Measurements from ENCODE around the gene MYO1C.
A peak's percentile ranks its signal among the peaks of the same experiment; 100 is the strongest.
"Not testable (repeated sequence)": the region's sequence is repeated elsewhere in the genome, so short reads cannot be mapped to it uniquely, and the experiment has no call there.

Gene MYO1C

DNA sequence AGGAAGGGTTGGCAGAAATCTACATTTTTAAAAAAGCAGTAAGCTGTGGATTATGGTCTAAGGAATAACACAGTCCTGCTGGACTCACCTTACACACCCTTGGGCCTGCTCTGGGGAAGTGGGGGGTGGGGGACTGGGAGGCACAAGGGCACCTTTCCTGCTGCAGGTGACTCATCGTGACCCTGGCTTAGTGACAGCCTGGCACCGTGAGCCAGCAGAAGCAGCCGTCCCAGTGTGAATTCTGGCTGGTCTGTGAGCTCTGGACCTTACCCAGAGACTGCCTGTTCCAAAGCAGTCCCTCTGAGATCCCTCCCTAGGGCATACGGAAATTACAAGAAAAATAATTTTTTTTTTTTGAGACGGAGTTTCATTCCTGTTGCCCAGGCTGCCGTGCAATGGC lies 32.3 kb downstream of the MYO1C start:
- DNase-seq = no peak

DNA sequence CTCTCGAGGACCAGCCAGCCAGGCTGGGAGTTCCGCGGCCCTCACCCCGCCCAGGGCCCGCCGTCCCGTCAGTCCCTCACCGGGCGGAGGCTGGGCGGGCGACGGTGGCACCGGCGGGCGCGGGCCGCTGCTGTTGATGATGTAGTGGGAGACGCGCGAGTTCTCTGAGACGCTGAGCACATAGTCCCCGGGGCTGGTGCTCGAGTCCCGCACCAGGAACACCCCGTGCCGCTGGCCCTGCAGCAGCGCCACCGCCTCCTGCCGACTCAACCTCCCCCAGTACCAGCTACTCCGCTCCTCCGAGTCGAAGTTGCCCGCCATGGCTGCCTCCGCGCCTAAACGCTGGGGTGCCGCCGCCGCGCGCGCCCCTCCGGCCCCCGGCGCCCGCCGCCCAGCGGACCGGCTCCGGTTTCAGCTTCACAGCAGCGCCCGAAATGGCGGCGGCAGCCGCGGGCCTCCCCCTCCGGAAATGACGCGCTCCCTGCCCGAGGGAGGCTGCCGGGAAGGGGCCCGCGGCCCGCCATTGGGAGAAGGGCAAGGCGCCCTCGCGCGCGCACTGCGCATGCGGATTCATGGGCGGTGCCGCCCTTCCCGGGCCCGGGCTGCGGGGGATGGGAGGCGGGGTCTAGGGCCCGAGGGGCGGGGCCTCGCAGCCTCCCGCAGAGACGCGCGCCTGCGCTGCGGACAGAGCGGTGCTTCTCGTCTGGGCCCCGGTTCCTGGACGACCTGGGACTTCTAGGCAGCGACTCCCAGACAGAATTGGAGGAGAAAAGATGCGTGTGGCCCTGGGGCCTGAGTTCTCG lies 36.5 kb downstream of the MYO1C start, which contains the start of gene CRK:
Gene CRK, minus strand, starts transcription at position 436 of the 803 bp plus-strand sequence. Its CDS starts 115 bp downstream, at position 321.
- peak; percentile 95 for DNase-seq

DNA sequence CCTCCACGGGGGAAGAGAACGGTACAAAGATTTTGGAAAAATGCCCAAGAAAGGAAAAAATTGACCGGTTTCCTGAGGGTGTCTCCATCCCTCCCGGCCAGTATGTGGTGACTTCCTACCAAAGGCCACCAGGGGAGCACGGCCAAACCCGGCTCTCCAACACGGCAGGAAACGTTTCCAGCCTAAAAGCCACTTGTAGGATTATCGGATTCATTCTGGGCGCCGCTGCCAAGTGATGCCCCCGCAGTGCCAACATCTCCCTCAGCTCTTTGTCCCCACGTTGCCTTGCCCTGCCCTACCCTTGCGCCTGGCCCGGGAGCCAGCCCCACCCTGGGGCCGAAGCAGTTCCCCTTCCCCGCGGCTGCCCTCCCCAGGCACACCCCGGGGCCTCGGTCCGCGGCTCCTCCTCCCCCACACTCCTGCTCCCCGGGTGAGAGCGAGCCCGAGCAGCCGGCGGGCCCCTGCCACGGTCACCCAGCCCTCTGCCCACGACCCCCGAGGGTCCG lies 37.1 kb downstream of the MYO1C start:
- DNase-seq = peak; percentile 68

DNA sequence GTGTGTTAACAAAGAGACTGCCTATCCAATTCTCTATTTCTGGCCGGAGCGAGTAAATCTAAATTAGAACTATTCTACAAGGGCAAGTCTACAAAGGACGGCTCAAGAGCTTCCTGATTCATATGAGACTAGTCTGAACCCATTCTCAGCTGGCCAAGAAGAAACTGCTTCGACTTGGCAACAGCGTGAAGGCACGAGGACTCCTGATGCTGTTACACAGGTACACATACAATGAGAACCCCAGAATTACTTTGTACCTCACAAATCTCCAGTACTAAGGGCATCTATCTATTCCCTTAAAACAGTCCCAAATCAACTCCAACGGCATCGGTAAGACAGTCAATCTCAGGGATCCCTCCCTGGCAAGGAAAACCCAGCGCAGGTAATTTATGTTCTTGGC lies 37.9 kb downstream of the MYO1C start:
- DNase-seq = no peak

DNA sequence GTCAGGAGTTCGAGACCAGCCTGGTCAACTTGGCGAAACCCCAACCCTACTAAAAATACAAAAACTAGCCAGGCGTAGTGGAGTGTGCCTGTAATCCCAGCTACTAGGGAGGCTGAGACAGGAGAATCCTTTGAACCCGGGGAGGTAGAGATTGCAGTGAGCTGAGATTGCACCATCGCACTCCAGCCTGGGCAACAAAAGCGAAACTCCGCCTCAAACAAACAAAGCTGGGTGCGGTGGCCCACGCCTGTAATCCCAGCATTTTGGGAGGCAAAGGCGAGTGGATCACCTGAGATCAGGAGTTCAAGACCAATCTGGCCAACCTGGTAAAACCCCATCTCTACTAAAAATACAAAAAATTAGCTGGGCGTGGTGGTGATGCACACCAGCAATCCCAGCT lies 38.8 kb downstream of the MYO1C start:
- DNase-seq = not testable (repeated sequence)

DNA sequence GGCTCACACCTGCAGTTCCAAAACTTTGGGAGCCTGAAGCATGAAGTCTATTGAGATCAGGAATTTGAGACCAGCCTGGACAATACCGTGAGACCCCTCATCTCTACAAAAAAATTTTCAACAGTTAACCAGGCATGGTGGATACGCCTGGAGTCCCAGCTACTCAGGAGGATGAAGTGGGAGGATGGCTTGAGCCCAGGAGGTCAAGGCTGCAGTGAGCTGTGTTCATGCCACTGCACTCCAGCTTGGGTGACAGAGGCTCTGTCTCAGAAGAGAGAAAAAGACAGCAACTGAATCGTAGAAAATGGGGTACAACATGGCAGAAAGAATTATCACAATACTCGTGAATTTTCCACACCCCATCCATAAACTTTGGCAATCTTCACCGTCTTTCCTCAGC lies 39.6 kb downstream of the MYO1C start:
- DNase-seq = no peak

- DNase-seq = not testable (repeated sequence)
These were observed 42.2 kb downstream of the MYO1C start for GRCh38 chr17:1450261-1450660.

GRCh38 chr17:1449412-1449967 lies 43.0 kb downstream of the MYO1C start:
- DNase-seq = no peak

DNA sequence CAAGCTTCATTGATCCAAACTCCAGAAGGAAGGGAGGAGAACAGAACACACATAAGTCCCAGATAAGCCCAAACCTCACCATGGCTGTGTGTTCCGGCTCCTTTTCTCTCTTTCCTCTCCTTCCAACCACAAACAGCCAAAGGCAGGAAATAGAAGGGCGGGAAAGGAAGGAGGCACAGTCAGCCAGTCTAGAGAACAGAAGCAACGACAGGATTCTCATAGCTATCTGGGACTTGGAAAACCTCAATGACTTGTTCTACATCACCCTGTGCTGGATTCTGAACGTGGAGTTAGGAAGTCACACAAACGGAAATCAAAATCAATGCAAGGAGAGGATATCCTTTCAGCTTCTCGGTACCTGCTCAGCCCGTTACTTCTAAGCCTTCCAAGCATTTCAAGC lies 45.4 kb downstream of the MYO1C start:
- DNase-seq = peak; percentile 46

- no peak for DNase-seq
These were observed 46.3 kb downstream of the MYO1C start for GRCh38 chr17:1446201-1446600.

DNA sequence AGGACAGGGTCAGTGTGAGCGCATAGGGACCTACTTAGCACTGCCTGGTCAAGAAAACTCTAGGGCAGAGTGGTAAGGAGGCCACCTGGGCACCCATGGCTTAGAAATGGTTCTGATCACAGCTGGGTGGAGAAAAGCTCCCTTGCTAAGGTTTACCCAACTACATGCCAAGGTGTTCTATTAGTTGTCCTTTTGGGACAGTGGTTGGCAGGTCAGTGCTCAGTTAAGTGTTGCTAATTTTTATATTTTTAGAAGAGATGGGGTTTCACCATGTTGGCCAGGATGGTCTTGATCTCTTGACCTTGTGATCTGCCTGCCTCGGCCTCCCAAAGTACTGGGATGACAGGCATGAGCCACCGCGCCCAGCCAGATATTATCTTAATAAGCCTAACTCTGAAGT lies 46.8 kb downstream of the MYO1C start:
- DNase-seq = not testable (repeated sequence)

DNA sequence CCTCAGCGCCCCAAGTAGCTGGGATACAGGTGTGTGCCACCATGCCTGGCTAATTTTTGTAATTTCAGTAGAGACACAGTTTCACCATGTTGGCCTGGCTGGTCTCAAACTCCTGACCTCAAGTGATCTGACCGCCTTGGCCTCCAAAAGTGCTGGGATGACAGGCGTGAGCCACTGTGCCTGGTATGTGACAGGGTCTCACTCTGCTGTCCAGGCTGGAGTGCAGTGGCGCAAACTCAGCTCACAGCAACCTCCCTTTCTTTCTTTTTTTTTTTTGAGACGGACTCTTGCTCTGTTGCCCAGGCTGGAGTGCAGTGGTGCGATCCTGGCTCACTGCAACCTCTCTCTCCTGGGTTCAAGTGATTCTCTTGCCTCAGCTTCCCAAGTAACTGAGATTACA lies 49.8 kb downstream of the MYO1C start:
- DNase-seq = not testable (repeated sequence)

DNA sequence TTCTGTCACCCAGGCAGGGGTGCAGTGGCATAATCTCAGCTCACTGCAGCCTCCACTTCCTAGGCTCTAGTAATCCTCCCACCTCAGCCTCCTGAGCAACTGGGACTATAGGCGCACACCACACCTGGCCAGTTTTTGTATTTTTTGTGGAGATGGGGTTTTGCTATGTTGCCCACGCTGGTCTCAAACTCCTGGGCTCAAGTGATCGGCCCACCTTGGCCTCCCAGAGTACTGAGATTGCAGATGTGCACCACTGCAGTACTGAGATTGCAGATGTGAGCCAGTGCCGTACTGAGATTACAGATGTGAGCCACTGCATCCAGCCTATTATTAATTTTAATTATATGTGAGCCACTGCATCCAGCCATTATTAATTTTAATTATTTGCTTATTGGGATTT lies 50.3 kb downstream of the MYO1C start:
- no peak for DNase-seq

- DNase-seq = no peak
These were observed 51.6 kb downstream of the MYO1C start for GRCh38 chr17:1440921-1441320.

DNA sequence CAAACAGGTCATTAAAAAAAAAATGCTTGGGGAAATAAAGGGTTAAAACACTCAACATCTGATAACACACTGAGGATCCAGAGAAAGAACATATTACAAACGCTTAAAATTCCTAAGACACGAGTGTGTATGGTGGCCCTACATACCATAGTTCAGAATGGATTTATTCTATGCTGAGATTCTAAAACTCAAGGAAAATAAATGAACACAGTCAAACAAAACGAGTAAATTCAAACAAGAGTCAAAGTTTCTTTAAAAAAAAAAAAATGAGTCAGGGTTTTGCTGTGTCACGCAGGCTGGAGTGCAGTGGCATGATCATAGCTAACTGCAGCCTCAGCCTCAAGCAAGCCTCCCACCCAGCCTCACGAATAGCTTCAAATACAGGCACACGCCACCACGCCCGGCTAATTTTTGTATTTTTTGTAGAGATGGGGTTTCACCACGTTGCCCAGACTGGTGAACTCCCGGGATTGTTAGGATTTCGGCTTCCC lies 53.8 kb downstream of the MYO1C start:
- peak; percentile 21 for DNase-seq

- no peak for DNase-seq
These were observed 57.2 kb downstream of the MYO1C start for GRCh38 chr17:1435326-1435725.

GRCh38 chr17:1434150-1434549 lies 58.3 kb downstream of the MYO1C start:
- no peak for DNase-seq

- DNase-seq = no peak
These were observed 60.8 kb downstream of the MYO1C start for GRCh38 chr17:1431631-1432104.

- DNase-seq = no peak
These were observed 68.9 kb downstream of the MYO1C start for GRCh38 chr17:1423456-1424135.

GRCh38 chr17:1422885-1423284 lies 69.6 kb downstream of the MYO1C start:
- DNase-seq = no peak

DNA sequence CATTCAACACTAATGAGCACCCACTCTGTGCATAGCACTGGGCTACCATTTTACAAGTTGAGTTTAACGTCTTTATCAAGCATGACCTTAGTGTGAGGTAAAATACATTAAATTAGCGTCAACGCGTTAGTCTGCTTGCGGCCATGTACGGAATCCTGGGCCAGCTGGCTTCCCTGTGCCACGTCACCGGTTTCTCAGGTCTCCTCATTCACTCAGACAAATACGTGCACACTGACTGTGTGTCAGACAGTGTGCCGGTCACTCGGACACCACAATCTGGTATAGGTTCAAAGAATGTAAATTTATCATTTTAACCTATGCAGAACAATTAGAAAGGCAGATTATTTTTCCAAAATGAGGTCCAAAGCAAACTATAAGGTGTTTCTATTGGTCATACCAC lies 71.0 kb downstream of the MYO1C start:
- DNase-seq = no peak

DNA sequence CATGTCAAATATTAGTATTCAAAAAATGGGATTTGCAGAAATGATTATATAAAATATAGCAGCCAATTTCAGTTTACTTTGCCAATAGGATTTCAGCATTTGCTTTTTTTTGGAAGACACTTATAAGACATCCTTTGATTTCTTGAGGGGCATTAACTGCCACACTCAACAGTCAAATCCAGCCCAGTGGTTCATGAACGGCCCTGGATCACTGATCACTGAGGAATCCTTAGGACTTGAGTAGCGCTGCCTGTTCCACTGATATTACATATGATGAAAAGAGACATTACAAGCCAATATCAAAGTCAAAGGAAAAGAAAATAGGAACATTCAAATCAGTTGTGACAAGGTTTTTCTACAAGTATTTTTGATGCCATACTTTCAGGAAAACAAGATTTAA lies 71.5 kb downstream of the MYO1C start:
- no peak for DNase-seq

- no peak for DNase-seq
These were observed 72.3 kb downstream of the MYO1C start for GRCh38 chr17:1420163-1420562.

DNA sequence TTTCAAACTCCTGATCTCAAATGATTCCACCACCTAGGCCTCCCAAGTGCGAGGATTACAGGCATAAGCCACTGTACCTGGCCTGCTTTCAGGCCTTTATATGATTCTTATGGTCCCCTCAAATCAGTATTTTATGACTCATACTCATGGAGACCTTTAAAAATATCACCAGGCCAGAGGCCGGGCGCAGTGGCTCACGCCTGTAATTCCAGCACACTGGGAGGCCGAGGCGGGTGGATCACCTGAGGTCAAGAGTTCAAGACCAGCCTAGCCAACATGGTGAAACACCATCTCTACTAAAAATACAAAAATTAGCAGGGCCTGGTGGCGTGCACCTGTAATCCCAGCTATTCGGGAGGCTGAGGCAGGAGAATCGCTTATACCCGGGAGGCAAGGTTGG lies 74.0 kb downstream of the MYO1C start:
- not testable (repeated sequence) for DNase-seq
